DOHH2 (cell line): ENCODE results near the gene GALR1.

ENCODE experiments used
- EZH2phosphoT487 ChIP-seq: fragments of 200-600 bp; sonication (generic); IDR thresholded peaks from 2 replicates; pipeline ENCODE4 v1.6.1; 2017; ENCODE audit warnings: borderline replicate concordance, mild to moderate bottlenecking, antibody characterized with exemption, low read length, moderate library complexity, mixed read lengths
- TF ChIP-seq, protein P1 (sequence below): fragments of 200-600 bp; sonication (generic); IDR thresholded peaks from one replicate; pipeline ENCODE4 v1.5.1; 2014; ENCODE audit warnings: antibody characterized with exemption, mild to moderate bottlenecking, low read depth, low read length; ENCODE audit not compliant: poor library complexity, severe bottlenecking

DNA sequence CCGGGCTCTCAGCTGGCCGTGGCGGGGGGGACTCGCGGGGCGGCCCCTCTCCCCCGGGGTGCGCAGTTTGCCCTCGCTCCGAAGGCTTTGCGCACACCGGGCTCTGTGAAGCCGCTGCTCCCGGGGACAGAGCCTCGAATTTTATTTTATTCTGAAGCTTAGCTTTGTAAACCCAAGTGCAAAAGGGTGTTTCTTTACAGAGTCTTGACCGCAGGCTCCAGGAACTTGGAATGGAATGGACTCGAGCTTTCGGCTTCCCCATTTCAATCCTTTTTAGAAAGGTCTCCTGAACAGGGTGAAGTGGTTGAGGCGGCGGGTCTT, 2.0 kb downstream of the GALR1 start:
- TF ChIP-seq, protein P1, sequence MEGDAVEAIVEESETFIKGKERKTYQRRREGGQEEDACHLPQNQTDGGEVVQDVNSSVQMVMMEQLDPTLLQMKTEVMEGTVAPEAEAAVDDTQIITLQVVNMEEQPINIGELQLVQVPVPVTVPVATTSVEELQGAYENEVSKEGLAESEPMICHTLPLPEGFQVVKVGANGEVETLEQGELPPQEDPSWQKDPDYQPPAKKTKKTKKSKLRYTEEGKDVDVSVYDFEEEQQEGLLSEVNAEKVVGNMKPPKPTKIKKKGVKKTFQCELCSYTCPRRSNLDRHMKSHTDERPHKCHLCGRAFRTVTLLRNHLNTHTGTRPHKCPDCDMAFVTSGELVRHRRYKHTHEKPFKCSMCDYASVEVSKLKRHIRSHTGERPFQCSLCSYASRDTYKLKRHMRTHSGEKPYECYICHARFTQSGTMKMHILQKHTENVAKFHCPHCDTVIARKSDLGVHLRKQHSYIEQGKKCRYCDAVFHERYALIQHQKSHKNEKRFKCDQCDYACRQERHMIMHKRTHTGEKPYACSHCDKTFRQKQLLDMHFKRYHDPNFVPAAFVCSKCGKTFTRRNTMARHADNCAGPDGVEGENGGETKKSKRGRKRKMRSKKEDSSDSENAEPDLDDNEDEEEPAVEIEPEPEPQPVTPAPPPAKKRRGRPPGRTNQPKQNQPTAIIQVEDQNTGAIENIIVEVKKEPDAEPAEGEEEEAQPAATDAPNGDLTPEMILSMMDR, result no peak
- TF ChIP-seq EZH2phosphoT487, result no peak
